CD4-positive, alpha-beta T cell treated with Interleukin-6 for 4 hours (primary cell): ENCODE measurements around the gene FITM2.
"Not testable (repeated sequence)": the region's sequence is repeated elsewhere in the genome, so short reads cannot be mapped to it uniquely, and the experiment has no call there.

ENCODE experiments used
- DNase-seq: peaks from one replicate; pipeline ENCODE4 v3.0.0-alpha.2; 2020; ENCODE audit warnings: mixed read lengths

FITM2 gene, protein sequence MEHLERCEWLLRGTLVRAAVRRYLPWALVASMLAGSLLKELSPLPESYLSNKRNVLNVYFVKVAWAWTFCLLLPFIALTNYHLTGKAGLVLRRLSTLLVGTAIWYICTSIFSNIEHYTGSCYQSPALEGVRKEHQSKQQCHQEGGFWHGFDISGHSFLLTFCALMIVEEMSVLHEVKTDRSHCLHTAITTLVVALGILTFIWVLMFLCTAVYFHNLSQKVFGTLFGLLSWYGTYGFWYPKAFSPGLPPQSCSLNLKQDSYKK

DNA sequence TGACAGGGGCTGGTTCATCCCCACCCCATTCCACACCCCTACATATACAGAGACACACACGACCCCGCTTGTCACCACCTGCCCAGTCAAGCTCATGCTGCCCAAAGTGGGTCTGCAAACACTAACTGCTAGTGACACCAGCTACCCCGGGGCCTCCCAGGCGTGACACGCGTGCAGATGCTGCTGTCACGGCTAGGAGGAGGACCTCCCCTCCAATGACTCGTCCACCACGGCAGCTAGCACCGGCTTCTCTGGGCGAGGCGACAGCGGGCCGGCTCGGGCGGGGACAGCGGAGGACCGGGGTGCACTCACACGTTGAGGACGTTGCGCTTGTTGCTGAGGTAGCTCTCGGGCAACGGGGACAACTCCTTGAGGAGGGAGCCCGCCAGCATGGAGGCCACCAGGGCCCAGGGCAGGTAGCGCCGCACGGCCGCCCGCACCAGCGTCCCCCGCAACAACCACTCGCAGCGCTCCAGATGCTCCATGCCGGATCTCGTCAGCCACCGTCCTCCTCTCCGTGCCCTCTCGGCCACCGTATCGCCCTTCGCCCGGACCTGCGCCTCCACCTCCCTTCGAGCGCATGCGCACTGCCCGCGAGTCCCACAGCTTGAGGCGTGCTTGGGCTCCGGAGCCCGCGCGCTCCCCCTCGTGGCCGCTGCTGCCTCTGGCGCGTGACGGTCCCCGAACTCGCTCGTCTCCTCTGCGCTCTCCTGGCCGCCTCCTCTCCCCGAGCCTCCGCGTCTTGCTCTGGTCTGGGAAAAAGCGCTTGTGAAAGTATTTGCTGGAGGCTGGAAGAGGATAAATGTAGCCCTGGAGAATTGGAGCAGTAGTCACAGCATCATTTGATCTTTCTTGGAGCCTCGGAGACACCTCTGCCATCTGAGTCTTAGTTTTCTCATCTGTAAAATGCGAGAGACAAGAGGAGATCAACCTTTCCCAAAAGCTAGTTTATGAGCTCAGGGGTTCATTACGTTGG, at the start of gene FITM2:
Gene FITM2 (minus strand): TSS at position 539 of the 976 bp plus-strand sequence. CDS start 54 bp downstream, at position 485.
- peak; percentile 99 for DNase-seq

DNA sequence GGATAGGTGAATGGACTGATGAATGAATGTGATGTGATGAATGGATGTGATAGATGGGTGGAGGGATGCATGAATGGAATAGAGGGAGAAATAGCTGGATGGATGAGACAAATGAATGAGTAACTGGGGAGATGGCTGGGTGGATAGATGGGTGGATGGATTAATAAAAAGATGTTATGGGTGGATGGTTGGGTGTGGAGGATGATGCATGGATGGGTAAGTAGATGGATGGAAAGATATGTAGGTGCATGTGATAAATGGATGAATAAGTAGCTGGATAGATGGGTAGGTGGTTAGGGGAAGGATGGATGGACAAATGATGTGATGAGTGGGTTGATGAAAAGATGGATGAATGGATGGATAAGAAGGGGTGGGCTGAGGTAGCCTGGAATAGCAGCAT, 49.2 kb upstream of the FITM2 start:
- DNase-seq = no peak

DNA sequence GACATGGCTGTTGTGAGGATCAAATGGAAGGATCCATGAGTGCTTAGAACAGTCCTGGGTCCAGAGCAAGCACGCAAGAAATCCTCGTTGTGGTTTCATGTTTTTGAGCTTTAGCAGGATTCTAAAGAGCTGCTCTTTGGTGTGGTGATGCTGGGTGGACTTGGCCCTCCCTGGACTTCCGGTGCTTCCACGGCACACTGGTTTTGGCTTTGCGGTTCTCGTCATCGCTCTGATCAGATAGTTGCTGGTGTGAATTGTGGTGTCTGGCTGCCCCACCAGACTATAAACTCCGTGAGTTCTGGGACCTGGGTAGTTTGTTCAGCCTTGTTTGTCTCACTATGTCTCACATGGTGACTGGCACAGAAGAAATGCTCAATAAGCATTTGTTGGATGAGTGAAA, 47.8 kb upstream of the FITM2 start:
- DNase-seq = no peak

DNA sequence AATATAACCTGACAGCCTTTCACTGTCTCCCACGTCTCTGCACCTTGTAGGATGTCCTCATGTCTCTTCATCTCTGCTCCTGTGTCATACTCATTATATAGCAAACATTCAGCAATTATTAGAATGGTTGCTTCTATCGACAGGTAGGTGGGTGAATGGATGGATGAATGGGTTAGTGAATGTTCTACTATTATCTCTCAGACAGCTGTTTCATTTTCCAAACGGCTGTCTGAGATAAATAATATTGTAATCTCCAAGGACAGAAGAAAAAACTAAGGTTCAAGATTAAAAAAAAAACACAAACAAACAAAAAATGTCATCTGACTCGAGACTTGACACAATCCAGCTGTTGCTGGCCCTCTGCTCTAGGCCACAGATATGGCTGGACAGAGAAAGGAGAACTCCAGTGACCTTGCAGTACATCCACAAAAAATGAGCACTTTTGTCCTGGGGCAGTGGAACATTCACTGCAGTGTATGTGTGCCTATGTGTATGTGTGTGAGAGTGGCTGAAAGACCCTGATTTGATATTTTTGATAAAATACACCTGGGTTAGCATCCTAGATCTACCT, 46.6 kb upstream of the FITM2 start:
- DNase-seq = no peak

DNA sequence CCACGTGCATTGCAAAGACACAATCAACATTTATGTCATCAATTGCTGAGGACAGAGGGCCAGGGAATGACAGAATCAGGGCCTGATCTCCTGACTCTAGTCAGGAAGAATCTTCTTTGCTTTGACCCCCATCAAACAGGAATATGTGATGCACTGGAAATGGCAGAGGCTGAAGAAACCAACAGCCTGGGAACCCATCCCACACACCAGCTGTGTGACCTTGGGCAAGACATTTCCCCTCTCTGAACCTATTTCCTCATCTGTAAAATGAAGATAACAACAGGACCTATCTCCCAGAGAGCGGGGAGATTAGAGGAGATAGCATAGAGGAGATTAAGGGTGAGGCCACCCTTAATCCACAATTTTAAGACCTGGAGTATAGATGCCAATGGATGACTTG, 46.0 kb upstream of the FITM2 start:
- no peak for DNase-seq

DNA sequence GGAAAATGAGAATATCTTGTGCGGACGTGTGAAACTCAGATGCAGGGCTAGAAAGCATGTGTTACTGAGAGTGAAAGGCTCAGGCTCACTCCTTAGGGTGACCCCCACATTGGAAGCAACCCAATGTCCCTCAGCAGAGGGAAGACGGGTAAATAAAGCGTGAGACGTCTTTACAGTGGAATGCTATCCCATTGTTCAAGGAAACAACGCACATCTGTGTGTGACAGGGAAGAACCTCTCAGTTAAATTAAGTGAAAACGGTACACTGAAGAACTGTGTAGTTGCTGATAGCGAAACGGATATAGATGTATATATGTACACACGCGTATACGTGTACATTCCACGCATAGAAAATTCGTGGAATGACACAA, 45.3 kb upstream of the FITM2 start:
- no peak for DNase-seq

DNA sequence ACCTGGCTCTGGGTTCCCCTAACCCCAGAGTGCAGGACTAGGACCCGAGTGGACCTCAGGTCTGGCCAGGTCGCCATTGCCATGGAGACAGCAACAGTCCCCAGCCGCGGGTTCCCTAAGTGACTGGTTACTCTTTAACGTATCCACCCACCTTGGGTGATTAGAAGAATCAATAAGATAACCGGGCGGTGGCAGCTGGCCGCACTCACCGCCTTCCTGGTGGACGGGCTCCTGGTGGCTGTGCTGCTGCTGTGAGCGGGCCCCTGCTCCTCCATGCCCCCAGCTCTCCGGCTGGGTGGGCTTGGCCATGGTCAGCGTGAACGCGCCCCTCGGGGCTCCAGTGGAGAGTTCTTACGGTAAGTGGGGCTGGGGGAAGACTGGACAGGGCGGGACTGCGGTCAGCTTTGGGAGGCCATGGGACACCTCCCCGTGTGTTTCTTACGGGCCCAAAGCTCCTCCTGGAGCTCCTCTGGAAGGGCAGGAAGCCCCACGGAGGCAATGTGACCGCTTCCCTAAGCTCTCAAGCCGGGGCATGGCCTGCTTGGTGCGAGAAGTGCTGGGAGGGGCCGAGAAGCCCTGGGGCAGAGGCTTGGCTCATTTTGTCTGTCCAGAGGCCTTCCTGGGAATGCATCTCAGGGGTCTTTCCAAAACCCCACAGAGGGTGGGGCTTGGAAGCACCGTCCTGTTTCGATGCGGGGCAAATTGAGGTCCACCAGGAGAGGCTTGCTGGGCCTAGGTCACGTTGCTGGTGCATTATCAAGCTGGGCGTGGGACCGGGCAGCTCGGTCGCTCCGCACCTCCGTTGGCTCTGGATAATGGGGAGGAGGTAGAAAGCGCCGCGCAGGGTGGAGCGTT, 44.7 kb upstream of the FITM2 start, which contains the start of gene HNF4A:
Gene HNF4A (plus strand): TSS at position 202 of the 855 bp plus-strand sequence. CDS start 106 bp downstream, at position 308.
- DNase-seq = no peak

DNA sequence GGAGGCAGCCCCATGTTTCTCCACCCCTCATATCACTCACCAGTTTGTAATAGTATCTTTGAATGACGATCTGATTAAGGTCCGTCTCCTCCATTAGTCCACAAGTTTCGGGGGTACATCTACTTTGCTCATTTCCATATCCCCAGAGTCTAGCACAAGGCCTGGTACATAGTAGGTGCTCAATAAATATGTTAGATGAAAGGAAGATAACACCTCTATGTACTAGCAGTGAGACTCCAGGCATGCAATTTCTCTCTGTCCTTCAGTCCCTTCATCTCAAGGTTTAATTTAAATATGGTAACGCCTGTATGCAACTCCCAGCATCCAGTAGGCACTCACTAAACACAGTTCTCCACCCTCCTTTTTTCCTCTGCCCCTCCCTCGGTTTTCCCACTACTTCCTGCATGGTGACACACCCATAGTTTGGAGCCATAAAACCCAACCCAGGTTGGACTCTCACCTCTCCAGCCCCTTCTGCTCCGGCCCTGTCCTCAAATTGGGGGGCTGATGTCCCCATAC, 44.0 kb upstream of the FITM2 start:
- DNase-seq = no peak

DNA sequence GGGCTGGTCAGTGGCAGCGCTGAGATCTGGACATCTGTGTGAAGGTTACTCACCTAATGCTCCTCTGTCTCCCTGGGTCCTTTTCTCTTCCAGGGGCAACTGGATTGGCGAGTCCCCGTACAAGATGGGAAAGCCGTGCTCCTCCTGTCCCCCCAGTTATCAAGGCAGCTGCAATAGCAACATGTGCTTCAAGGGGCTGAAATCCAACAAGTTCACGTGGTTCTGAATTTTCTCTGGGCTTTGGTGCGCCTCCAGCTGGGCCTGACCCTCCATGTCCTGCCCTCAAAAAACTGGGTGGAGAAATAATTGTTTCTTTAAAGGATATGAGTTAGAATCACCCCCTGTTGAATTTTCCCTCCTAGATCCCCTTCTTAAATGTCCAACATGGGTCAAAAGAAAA, 39.6 kb upstream of the FITM2 start:
- DNase-seq = no peak

DNA sequence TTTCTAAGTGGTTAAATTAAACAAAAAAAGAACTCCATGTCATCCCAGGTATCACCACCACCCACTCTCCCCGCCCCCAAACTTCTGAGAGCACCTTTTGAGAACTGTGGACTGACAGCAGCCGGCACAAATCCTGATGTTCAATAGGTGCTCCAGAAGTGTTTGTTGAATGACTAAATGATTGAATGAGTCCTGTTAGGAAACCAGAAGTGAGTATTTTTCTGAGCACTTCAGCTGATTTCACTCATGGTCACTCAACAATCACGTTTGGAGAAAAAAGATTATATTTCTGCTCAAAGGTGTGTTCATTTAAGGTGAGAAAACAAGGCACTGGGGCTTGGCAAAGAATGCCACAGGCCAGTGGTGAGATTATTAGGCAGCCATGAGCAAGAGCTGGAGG, 38.3 kb upstream of the FITM2 start:
- DNase-seq = no peak

DNA sequence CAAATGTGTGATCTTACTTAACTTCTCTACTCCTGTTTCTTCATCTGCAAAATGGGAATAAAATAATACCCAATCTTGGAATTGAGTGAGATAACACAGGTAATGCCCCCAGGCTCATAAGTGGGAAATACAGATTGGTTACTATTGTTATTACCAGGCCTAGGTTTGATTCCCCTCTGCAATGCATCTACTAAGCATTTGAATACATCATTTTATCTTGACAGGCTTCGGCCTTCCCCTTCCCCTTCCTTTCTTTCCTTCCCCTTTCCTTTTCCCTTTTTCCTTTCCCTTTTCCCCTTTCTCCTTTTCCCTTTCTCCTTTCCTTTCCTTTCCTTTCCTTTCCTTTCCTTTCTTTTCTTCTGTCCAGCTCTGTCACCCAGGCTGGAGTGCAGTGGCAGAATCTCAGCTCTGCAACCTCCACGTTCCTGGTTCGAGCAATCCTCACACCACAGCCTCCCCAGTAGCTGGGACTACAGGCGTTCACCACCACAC, 37.2 kb upstream of the FITM2 start:
- no peak for DNase-seq

DNA sequence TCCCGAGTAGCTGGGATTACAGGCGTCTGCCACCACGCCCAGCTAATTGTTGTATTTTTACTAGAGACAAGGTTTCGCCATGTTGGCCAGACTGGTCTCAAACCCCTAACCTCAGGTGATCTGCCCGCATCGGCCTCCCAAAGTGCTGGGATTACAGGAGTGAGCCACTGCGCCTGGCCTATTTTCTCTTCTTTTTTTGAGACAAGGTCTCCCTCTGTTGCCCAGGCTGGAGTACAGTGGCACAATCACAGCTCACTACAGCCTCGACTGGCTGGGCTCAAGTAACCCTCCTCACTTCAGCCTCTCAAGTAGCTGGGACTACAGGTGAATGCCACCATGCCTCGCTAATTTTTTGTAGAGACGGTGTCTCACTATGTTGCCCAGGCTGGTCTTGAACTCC, 34.9 kb upstream of the FITM2 start:
- not testable (repeated sequence) for DNase-seq

DNA sequence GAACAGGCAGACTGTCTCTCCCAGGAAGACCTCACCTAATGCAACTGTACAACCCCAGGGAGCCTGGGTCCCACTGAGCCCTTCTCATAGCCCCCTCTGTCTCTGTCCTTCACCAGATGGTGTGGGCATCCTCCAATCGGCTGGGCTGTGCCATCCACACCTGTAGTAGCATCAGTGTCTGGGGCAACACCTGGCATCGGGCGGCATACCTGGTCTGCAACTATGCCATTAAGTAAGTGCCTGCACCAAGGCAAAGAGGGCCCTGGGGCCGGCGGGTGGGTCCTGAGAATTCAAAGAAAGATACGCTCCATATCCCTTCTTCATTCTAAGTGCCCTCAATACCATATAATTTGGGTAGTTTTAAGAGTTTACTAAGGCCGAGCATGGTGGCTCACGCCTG, 34.1 kb upstream of the FITM2 start:
- DNase-seq = no peak

DNA sequence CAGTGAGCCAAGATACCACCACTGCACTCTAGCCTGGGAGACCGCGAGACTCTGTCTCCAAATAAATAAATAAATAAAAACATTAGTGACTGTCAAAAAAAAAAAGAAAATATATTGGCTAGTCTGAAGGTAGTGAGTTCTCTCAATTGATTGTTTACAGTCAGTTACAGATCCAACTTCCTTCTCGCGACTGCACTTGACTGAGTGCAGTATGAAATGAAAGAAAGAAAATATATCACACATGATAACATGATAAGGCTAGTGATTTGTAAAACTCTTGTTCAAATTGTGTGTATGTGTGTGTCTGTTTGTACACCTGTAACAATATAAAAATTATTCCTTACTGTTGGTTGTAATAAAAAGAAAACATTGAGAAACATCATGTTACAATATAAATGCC, 33.7 kb upstream of the FITM2 start:
- DNase-seq = no peak

DNA sequence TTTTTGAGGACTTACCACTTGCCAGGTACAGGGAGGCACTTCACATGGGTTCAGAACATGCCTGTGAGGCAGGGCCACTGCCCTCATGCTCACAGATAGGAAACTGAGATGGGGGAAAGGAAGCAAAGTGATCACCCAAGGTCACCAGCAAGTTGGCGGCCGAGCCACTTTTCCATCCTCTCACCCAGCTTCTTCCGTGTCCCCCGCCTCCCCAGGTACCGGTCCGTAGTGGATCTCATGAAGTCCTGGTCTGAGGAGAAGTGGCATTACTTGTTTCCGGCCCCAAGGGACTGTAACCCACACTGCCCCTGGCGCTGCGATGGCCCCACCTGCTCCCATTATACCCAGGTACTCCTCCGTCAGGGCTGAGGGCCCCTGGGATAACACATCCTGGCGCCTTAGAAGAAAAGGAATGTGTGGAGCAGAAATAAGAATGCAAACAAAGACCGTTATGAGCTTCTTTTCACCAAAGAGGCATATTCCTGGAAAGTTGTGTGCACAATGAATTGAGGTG, 32.2 kb upstream of the FITM2 start:
- DNase-seq = no peak

DNA sequence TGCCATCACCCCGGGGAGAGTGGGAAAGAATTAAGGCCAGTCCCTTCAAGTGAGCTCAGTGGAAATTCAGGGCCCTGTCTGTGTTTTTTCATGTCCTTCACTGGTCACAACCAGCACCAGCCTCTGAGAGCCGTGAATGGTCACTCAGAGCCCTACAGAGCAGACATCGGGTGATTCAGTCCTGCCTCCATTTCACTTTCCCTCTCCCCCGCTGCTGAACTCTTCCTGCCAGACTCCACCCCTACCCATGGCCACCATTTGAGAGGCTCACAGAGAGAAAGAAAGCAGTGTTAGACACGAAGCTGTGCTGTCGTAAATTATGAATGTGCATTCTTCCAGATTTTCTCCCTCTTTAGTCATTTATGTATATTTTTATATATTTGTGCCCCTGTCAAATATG, 31.2 kb upstream of the FITM2 start:
- DNase-seq = no peak

DNA sequence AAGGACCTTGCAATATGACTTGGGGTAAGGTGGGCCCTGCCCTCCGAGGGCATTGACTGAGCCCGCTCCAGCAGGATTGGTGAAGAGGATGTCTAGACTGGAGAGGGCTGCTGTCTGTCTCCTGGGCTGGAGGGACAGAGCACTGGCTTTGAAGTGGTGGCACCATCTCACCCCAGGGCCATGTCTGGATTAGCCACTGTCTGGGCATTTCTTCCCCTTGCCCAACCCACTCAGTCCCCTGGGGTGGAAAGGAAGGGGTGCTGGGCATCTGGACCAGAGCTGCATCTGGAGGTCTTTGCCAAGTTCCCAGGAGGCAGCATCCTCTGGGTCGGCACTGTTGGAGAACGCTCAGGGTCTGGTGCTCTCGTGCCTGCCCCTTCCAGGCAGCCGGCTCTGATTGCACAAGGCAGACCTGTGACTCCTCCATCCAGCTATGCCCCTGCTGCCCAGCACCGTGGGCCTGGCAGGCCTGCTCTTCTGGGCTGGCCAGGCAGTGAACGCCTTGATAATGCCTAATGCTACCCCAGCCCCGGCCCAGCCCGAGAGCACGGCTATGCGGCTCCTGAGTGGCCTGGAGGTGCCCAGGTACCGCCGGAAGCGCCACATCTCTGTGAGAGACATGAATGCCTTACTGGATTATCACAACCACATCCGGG, 25.9 kb upstream of the FITM2 start, which contains the start of gene R3HDML:
Gene R3HDML (plus strand): TSS at position 319 of the 656 bp plus-strand sequence. CDS start 115 bp downstream, at position 434.
- DNase-seq = no peak

DNA sequence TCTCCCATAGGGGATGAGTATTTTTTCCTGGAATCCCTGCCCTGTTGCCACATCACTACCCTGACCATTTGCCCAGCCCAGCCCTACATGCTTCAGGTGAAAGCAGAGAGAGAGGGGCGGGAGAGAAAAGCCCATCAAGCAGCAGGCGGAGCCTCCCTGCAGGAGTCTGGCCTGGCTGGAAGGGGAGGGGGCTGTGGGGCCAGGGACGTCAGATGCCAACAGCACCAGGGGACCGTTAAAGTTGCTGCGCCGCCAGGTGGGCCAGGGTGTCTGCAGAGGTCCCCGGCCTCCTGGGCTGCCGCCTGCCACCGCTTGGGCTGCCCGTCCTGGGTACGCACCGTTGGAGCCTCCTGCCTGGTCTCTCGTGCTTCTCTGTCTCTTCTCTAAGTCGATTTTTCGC, 25.1 kb upstream of the FITM2 start:
- DNase-seq = no peak

DNA sequence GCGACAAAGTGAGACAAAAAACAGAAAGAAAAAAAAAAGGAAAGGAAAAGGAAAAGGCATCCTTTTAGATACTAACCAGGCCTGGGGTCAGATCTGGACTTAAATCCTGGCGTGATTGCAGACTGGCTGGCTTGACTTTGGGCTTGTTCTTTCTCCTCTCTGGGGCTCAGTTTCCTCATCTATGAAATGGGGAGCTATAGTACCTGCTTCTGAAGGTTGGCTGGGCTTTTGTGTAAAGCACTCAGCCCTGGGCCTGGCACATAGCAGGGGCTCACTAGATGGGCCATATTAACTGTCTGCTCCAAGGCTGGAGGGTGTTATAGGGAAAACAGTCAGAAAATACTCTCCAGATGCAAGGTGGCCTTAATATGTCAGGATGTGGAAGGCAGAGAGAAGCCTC, 24.7 kb upstream of the FITM2 start:
- no peak for DNase-seq

DNA sequence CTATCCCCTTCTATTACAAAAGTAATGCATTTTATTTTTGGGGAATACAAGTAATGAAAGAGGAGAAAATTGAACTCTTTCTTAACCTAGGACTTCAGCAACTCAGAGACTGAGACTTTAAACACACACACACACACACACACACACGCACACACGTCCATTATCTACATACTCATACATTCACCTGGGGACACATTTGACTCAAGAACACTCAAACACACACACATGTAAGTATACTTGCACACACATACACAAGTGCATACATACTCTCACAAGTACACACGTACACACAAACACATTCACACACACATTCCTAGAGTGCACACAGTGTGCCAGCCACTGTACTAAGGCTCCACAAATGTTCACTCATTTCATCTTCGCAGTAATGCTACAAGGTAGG, 23.7 kb upstream of the FITM2 start:
- DNase-seq = no peak

DNA sequence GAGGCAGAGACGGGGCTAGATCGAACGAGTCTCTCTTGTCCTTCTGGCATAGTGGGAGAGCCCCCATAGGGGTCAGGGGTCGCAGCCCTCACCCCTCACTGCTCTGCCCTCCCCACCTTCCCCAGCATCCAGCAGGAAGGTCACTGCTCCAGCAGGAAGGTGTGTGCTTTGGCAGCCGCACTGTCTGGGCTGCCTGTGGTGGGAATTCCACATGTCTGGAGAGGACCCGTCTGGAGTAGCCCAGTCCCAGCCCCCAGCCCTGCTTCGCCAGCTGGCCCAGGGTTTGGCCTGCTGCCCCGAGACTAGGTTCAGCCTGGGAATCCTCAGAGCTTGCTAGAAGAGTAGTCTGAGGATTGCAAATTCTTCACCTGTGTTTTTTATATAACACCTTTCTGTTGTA, 23.3 kb upstream of the FITM2 start:
- DNase-seq = no peak
